Astrocyte of the cerebellum (primary cell): Measurements from ENCODE around the gene SQOR.

Source experiments
- DNase-seq: peaks from one replicate; pipeline ENCODE4 v3.0.0-alpha.2; 2011; ENCODE audit warnings: low read depth
- H3K4me3 ChIP-seq: 2 replicates; pipeline ENCODE4 v1.5.1; 2011; ENCODE audit warnings: mild to moderate bottlenecking, low read depth, low read length, moderate library complexity
- in situ Hi-C: cut with HindIII; loops from 2 replicates; pipeline ENCODE4 v1.10.0; 2017; ENCODE audit warnings: low sequenced_read_pairs
- TF ChIP-seq, protein P1 (sequence below): IDR thresholded peaks from 2 replicates; pipeline ENCODE4 v1.5.1; 2012; ENCODE audit warnings: low read length, low read depth, moderate library complexity, mild to moderate bottlenecking; ENCODE audit errors: missing control alignments

The SQOR gene

DNA sequence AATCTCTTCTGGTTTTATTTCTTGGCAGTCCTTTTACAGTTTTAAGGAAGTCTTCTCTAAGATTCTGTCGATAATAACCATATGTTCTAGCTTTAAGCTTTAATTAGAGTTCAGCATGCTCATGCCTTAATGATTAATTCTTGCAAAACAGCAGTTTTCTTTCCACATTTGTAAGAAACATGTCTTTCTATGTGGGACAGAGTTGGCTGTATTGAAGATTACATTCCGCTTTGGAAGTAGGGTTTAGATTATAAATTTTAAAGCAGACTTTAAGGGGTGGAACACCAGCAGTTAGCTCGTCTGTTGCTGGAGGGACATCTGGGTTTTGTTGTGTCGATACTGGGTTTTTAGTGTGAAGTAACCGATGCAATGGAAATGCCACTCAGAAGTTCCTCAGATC is 35.3 kb downstream of the SQOR start:
- in situ Hi-C loops, result no loop called here
- DNase-seq, result no peak
- no peak overlapping the region for H3K4me3 ChIP-seq
- TF ChIP-seq, protein P1, sequence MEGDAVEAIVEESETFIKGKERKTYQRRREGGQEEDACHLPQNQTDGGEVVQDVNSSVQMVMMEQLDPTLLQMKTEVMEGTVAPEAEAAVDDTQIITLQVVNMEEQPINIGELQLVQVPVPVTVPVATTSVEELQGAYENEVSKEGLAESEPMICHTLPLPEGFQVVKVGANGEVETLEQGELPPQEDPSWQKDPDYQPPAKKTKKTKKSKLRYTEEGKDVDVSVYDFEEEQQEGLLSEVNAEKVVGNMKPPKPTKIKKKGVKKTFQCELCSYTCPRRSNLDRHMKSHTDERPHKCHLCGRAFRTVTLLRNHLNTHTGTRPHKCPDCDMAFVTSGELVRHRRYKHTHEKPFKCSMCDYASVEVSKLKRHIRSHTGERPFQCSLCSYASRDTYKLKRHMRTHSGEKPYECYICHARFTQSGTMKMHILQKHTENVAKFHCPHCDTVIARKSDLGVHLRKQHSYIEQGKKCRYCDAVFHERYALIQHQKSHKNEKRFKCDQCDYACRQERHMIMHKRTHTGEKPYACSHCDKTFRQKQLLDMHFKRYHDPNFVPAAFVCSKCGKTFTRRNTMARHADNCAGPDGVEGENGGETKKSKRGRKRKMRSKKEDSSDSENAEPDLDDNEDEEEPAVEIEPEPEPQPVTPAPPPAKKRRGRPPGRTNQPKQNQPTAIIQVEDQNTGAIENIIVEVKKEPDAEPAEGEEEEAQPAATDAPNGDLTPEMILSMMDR, result no peak

DNA sequence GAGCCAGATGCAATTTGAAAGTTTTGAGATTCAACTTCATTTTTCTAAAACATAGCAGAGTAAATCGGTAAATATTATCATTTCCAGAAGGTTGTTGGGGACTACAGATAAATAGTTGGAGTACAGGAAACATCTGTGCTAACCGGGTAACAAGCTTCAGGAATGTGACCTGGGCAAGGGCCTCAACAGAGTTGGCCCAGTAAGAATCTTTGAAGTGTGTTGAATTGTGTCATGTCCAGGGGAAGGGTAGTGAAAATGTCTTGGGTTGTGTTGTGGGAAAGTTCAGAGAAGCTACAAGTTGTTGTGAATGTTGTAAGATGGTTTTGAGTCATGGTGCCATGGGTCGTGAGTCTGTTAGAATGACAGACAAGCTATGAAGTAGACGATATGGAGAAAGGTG is 35.7 kb downstream of the SQOR start:
- TF ChIP-seq, protein P1, result no peak
- in situ Hi-C loops, result no loop called here
- DNase-seq, result no peak
- no peak overlapping the region for H3K4me3 ChIP-seq

DNA sequence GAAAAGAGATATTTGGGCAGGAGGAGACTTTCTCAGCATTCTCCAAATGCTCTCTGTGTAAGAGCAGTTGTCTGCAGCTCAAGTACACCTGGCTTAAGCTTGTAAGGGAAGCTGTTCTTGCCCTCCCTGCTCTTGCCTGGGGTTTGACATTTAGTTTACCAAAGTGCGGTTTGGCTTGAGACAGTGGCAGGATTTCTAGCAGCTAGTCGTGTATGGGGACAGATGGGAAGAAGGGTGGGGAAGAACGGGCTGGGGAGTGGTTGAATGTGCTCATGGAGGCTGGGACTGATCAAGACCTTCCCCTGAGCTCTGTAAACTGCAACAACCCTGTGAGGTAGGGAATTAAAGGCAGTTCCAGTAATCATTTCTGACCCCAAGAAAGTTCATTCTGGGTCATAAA is 39.8 kb downstream of the SQOR start:
- no peak overlapping the region for H3K4me3 ChIP-seq
- DNase-seq, result no peak
- TF ChIP-seq, protein P1, result no peak
- in situ Hi-C loops, result no loop called here

DNA sequence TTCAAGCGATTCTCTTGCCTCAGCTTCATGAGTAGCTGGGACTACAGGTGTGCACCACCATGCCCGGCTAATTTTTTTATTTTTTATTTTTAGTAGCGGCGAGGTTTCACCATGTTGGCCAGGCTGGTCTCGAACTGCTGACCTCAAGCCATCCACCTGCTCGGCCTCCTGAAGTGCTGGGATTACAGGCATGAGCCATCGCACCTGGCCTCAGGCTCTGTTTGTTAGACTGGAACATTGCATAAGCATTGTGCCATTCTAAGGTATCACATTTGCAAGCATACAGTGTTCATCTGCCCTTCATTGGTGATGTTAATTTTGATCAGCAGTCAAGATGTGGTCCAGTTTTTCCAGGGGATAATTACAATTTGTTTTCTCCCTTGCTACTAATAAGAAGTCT is 43.0 kb downstream of the SQOR start:
- TF ChIP-seq, protein P1, result no peak
- no peak for DNase-seq
- no peak overlapping the region for H3K4me3 ChIP-seq
- in situ Hi-C loops, result no loop called here

DNA sequence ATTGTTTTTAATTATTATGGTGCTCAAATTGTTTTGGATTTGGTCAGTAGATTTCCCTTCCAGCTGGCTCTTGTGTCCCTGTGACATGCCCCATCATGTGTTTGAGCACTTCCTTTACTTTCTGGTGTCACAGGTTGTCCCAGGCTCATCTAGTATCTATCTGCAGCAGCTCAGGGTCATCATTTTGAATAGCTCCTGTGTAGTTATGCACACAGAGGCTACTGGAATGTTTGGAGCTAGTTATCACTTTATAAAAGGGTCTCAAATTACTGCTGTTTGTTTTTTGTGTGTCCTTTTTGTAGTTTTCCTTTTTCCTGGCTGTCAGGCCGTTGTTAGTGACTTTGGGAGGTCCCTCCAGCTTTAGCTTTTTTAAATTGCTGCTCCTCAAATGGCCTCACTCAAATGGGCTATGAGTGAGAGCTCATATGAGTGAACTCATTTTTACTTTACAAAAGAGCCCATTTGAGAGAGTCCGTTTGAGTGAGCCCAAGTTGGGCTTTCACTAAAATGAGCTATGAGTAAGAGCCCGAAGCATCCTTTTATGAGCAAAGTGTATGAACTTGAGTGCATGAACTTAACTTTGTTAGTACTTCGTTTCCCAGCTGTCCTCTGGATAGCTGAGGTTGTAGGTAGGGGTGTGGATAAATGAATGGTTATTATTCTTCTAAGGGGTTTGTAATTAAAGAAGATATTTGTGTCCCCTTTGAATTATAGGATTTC is 43.8 kb downstream of the SQOR start:
- TF ChIP-seq, protein P1, result no peak
- in situ Hi-C loops, result no loop called here
- H3K4me3 ChIP-seq, result no peak overlapping the region
- DNase-seq, result no peak

DNA sequence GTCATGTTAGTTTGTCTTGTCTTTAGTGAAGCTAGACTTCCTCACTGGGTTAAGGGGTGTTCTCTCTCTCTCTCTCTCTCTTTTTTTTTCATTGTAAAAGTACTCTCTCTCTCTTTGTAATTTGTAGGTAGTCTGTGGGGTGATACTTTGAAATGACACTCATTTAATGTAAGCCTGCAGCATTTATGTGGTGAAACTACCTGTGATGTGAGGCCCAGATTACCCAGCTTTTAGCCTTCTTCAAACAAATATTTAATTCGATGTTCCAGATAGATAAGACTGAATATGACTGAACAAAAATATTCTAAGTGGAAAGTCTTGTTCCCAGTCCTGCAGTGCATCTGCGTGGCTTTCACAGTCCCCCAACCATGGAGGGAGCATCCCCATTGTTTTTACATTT is 49.7 kb downstream of the SQOR start:
- no peak overlapping the region for H3K4me3 ChIP-seq
- in situ Hi-C loops, result no loop called here
- TF ChIP-seq, protein P1, result no peak
- DNase-seq, result no peak
